NCI-H146 treated with DMSO at 0.1 percent for 48 hours (cell line): ENCODE results near the gene BCDIN3D.
"Not testable (repeated sequence)": the region's sequence is repeated elsewhere in the genome, so short reads cannot be mapped to it uniquely, and the experiment has no call there.

Experiments
- DNase-seq: peaks from one replicate; lab custom pipeline; 2025; ENCODE audit not compliant: unreplicated experiment; lab: John Stamatoyannopoulos, UW

The BCDIN3D gene

DNA sequence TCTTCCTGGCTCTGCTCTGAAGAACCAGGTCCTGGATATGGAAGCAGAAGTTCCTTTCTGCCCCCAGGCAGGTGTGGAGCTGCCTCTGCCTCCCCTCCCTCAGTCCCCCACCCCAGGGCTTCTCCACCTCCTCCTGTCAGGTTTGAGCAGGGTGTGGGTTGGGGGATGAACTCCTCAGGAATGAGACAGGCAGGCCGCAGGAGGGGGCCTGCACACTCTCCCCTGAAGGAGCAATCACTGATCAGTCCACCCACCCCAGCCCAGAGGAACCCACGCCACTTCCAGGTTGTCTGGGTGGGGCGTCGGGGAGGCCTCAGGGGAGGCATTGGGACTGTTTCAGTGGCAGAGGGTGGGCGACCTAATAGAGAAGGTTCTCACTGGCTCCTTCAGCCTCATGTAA lies 34.2 kb upstream of the BCDIN3D start:
- DNase-seq, result no peak

DNA sequence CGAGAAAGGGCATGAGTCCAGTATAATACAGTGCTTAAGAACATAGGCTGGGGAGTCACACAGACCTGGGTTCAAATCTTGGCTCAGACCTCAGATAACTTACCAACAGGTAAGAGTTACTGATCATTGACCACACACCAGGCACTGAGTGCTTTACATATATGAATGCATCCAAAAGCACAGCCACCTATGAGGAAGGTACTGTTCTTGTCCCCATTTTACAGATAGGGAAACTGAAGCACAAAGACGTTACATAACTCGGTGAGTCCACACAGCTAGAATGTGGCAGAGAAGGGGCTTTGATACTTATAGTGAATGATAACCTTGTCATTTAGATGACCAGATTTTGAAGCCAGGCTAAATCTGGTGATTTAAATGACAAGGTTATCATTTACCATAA lies 33.2 kb upstream of the BCDIN3D start:
- DNase-seq, result no peak

DNA sequence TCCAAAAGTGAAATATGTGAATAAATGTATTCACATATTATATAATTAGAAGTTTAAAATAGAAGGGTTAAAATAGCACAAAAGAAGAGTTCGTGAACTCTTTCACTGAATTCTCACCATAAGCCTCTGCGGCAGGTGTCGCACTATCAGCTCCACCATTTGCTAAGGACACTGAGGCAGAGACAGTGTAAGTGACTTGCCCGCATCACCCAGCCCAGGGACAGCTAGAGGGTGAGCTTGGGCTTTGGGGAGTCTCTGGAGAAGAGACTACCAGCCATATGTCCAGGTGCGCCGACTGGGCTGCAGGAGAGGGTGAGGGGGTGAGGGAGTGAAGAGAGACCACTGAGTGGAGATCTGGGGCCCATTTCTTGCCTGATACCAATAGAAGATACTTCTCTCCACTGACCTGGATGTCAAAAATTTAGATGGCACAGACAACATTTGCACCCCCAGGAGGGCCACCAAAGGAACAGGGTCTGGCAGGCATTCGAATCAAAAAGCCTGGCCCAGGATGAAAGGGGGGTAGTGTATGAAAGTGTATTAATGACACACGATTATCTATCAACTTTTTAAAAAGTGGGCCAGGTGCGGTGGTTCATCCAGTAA lies 32.3 kb upstream of the BCDIN3D start:
- no peak for DNase-seq

DNA sequence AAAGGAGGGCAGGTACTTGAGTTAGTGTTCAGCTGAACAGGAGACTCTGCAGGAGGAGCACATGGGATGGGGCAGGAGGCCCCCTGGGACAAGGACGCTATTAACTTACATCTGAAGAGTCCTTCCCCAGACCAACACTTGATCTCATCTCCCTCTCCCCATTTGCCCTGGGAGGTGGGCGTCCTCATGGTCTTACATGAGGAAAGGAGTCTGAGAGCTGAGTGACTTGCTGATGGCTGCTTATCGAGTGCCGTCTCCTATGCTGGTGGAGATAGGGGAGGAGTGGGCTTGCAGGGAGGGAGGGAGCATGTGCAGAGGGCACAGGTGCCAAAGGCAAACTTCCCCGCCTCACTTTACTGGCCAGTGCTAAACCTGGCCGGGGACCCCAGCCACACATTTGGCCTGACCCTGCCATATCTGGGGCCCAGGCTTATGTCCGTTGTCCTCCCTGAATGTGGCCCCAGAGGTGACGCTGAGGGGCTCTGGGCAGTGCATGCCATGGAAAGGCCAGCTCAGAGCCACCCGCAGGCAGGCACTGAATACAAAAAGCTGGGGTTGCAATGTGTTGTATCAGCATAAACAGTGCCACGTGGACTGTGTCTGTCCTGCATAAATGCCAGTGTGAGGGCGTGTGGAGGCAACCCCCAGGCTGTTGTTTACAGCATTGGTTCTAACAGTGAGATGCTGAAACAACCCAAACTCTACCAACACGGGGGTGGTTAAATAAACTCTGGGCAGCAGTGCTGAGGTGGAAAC lies 31.4 kb upstream of the BCDIN3D start:
- DNase-seq, result no peak

DNA sequence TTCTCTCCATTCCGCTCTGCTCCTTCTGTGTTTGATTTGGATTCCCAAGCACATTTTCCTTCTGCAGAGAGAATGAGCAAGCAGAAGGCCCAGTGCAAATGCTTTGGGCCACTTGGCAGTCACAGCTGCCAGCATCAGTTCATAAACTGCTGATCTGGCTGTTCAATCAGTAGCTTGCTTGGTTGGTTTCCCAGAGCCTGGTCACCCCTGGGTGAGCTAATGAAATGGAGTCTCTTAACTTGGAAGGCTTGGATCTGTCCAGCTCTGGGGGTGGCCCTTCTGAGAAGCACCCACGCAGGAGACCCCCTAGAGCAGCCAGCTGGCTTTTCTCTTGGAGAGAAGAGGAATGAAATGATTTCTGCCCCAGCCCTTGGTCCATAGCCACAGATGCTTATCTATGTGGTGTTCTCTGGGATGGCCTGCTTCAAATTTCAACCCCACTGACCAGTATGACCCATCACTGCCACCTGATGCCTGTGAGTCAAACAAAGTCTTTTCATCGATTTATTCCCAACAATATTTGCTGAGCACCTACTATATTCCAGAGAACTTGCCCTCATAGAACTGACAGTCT lies 30.5 kb upstream of the BCDIN3D start:
- no peak for DNase-seq

DNA sequence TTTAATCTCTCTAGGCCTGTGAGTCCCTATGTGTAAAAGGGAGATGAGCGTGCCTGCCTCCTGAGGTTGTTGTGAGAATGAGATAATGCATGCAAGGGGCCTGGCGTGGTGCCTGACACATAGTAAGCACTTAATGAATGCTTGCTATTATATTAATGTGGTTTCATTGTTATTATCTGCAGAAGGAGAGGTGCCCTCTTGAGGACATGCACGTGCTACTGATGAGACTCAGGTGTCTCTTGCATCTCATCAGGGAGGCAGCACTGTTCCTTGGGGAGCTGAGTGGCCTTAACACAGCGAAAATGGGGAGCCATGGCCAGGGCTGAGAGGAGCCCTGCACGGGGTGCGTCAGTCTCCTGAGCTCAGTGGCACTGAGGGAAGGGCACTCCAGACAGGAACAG lies 29.9 kb upstream of the BCDIN3D start:
- no peak for DNase-seq

DNA sequence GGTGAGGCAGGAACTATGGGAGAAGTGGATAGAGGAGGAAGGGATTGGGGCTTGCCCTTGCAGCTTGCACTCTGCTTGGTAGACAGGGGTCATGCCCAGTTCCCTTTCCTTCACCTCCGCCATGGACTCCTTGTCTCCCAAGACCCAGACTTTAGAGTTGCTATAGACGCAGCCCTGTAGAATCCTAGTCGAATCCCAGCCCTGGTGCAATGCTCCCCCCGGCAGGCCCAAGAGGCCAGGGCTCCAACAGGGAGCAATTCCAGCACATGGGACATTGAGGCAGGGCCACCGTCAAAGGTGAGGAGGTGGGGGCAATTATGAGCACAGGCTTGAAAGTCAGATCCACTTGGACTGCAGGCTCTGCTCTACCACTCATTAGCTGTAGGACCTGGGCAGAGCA lies 29.5 kb upstream of the BCDIN3D start:
- no peak for DNase-seq

DNA sequence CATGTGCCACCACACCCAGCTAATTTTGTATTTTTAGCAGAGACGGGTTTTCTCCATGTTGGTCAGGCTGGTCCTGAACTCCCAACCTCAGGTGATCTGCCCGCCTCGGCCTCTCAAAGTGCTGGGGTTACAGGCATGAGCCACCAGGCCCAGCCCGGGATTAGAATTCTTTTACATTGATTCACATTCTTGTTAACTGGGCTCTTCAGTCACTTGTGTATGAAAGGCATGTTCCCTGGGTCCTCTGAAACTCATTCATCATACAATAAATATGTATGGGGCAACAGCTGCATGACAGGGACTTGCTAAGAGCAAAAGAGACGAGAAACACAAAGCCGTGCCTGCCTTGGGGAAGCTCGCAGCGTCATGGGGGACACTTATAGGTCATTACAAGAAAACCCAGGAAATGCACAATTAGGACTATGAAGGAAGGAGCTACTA lies 28.9 kb upstream of the BCDIN3D start:
- DNase-seq, result not testable (repeated sequence)

DNA sequence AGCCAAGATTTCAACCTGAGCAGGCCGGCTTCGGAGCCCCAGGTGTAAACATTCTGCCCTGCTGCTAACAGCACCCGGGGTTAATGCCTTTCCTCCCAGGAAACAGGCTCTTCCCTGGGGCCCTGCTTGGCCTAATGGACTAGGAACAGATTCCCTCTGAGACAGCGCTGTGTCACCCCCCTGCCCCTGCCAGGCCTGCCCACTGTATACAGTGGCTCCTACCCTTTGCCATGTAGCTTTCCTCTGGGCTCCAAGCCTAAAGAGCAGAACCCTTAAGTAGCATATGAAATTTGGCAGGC lies 28.3 kb upstream of the BCDIN3D start:
- no peak for DNase-seq

DNA sequence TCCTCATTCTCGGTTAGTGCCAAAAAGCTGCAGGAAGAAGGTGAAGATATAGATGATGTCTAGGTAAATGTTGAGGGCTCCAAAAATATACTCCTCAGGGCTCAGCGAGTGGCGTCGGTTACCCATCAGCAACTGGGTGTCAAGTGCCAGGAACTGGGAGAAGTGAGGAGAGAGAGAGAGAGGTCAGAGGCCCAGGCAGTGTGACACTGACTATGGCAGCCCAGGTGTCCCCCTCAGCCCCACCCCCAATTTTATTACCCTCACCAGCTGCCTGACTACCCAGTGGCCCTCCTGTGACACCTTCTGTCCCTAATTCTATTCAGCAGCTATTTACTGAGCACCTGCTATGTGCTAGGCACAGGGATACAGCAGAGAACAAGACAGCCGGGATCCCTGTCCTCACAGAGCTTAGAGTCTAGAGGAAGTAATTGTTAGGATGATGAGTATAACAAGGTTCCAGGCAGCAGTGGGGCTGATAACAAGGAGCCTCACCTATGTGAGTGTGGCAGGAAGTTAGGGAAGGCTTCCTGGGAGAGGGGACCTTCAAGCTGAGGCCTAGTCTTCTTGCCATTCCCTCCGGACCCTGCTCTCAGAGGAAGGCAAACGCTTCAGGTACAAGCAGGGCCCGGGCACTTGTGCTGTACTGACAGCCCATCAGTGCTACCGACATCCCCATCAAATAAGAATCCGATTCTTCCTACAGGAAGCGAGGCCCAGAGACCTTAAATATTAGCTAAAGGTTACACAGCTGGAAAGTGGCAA lies 27.8 kb upstream of the BCDIN3D start:
- no peak for DNase-seq

DNA sequence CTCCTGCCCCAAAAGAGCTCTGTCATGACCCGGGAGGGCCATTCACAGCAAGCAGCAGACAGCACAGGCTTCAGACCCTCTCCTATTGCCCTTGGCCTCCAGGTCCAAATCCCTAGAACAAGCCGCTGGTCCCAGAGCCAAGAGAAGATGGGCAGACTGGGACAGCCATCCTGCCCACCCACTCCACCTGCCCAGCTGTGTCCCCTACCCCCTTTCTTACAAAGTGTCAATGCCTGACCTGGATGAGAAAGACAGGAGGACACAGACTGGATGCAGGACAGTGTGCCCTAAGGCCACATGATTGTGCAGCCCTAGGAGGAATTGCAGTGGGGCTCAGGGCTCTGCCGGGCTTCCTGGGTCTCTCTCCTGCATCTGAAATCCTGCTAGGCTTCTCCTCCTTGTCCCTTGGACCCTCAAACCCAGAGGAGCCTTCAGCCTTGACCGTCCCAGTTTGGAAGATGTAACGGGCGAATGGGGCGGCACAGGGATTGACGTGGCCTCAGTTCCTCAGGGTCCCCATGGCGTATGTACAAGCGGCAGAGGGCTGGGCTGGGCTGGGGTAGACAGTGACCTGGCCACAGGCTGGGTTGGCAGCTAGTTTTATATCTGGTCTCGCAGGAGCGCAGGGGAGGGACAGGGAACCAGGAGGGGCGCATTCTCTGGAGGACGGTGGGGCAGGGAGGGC lies 27.1 kb upstream of the BCDIN3D start:
- no peak for DNase-seq

DNA sequence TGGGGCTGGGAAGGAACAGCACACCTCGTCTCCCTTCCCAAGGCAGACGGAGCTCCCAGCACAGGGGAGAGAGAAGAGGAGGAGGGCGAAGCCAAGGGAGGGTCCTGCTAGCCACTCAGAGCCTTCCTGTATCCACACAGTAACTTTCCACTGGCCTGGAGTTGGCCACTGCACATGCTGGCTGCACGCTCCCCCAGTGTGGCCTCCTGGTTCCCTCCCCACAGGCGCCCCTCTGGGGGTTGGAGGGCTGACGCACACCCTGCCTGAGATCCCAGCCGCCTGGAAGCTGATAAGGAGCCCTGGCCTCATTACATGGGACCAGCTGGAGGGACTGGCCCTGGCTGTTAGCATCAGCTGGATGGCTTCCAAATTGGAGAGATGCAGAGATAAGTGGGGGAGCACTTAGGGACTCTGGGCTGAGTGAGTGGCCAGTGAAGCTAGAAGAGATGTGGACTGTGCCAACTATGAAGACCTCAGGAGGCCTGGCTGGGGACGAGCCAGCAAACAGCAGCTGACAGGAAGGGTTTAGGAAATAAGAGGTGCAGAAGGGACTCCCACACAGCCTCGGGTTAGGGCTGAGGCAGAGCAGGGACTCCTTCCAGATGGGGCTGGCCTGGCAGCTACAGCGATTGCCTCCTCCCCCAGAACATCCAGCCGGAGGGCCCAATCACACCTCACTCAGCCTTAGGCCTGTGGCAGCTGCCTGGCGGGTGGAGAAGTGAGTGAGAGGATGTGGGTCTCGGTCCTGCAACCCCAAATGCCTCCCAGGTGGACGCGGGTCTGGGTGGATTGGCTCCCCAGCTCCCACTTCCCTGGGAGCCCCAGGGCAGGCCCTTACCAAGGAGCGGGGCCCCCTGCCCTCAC lies 26.3 kb upstream of the BCDIN3D start:
- DNase-seq, result peak; percentile 57

DNA sequence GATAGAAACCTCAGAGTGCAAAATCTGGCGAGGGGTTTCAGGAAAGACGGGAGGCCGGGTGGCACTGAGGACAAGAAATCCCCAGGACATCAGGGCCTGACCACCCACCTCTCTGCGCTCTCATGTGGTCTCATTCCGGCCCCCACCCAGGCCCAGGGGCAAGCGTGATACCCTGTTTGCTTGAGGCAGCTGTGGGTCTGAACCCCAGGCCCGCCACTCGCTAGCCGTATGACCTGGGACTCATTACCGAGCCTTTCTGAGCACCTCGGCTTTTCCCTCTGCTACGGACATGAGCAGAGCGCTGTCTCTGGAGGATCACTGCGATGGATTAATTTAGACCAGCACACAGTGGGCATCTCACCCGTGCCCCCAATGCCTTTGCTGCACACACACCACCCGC lies 25.5 kb upstream of the BCDIN3D start:
- no peak for DNase-seq

DNA sequence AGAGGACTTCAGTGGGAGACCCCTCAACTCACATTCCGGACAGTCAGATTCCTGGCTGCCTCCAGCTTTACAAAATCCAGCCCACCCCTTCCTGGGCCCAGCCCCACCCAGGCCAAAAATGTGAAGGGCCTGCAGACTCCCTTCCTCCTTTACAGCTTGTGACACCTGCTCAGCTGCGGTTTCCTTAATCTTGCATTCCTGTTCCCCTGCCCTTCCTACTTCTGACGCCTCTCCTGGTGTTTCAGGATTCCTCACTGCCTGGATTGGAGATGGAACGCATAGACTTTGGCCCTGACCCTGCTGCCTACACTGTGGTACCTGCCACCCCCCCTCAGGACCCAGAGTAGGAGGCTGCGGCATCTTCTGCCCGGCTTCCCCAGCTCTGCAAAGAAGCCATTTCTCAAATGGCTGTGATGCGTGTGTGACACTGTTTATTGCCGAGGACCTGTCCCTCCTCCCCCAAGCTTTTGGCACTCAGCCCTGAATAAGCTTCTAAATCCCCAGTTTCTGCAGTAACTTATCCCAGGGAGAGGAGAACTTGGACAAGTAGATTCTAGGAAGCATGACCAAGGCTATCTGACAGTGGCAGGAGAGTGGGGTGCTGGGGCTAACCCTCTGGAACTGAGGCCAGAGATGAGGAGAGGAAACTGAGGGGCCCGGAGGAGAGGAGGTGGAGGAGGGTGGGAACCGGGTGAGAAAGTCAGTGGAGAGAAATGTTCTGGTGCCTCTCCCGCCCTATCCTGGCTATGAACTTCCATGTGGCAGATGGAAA lies 24.9 kb upstream of the BCDIN3D start:
- no peak for DNase-seq

DNA sequence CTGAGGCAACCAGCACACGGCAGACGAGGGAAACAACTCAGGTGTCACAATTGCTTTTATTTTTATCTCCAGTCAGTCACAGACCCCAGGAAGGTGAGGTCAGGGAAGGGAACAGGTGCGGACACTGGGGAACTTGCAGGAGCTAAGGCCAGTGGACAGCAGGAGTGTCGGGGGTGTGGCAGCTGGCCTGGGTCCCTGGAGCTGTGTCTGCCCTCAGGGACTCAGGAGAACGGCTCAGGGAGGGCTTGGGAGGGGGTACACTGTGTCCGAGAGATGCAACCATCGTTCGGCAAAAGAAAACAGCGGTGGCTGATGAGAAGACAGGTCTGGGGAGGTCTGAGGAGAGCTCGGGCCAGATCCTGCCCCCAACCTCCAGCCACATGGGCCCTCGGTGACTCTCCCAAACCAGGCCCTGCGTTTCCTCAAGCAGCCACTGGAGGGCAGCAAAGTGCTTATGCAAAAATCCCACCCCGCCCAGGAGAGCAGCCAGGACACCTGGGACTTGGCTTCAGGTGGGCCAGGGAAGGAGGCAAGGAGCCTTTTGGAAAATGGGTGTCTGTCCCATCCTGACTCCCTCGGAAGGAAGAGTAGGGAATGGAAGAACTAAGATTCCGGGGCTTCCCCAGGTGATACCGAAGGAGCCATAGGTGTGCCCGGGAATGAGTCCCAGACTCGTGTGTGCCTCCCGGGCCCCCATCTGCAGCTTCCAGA lies 24.1 kb upstream of the BCDIN3D start:
- DNase-seq, result peak; percentile 29

DNA sequence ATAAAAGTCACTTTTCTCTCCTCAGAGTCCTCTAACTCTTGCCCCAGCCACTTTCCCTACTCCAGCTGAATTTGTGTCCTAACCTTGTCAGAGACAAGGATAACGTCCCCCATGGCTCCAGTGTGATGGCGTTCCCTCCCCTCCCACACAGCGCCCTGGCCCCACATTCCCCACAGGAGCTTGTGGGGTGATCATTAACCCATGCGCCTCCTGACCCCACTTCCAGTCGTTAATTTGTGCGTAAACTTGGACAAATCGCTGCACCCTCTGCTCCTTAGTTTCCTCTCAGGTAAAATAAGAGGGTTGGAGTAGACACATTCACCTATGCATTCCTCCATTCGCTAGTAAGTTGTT lies 22.9 kb upstream of the BCDIN3D start:
- no peak for DNase-seq

DNA sequence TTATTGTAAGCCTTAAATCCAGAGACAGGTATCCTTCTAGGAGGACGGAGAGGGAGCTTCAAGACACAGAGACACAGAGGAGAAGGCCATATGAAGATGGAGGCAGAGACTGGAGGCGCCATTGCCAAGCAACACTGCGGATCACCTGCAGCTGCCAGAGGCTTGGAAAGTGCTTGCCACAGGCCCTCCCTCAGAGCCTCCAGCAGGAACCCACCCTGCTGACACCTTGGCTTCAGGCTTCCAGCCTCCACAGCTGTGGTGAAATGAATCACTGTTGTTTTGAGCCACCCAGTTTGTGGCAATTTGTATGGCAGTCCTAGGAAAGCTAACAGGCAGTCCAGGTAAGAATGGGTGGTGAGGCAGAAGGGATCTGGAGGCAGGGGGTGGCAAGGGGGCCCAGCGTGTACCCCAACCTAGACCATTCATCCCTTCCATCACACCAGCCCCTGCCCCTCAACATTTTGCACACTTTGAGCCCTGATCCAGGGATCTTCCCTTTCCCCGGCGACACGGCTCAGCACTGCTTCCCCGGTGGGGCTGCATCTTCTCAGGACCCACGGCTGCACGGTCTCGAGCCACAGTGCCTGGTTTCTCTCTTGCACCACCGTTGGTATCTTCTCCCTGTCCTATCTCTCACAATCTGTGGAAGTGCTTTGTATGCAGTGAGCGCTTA lies 22.3 kb upstream of the BCDIN3D start:
- DNase-seq, result no peak

DNA sequence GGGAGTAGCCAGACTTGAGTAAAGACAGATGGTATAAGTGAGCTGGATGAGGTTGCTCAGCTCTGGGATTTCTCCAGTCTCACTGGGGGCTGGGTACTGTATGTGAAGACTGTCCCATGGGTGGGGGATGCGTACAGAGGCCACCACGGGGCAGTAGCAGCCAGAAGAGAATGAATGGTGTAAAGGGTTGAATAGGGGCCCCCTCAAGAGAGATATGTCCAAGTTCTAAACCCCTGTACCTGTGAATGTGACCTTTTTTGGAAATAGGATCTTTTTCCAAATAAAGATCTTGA lies 21.8 kb upstream of the BCDIN3D start:
- no peak for DNase-seq
